ENCODE results near the gene LMAN2L.

DNA sequence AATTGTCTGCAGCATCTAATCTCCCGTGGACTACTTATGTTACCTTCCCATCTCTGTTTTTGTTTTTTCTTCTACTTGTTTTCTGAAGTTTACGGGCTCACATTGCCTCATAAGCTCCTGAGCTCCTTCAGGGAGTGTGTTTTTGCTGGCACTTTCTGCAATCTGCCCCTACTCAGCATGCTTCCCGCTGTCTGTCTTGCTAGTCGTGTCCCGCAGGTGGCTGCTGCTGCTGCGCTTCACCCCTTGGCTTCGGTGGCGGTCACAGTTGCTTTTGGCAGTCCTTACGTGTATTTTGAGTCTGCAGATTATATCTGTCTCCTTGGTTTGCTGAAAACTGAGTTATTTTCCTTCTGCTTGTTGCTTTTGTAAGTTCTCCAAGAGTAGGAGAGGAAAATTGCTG is 60.0 kb downstream of the LMAN2L start:
- TF ChIP-seq, protein P1, sequence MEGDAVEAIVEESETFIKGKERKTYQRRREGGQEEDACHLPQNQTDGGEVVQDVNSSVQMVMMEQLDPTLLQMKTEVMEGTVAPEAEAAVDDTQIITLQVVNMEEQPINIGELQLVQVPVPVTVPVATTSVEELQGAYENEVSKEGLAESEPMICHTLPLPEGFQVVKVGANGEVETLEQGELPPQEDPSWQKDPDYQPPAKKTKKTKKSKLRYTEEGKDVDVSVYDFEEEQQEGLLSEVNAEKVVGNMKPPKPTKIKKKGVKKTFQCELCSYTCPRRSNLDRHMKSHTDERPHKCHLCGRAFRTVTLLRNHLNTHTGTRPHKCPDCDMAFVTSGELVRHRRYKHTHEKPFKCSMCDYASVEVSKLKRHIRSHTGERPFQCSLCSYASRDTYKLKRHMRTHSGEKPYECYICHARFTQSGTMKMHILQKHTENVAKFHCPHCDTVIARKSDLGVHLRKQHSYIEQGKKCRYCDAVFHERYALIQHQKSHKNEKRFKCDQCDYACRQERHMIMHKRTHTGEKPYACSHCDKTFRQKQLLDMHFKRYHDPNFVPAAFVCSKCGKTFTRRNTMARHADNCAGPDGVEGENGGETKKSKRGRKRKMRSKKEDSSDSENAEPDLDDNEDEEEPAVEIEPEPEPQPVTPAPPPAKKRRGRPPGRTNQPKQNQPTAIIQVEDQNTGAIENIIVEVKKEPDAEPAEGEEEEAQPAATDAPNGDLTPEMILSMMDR (IDR thresholded peaks at IDR 0.05), result no peak
- TF ChIP-seq EZH2 (IDR thresholded peaks at IDR 0.05; ENCODE audit: borderline replicate concordance, insufficient read depth, low read depth, low read length, poor library complexity, severe bottlenecking), result no peak

All from B cell (primary cell).